Measurements from ENCODE around the gene NFKBIL1.
"Not testable (repeated sequence)": the region's sequence is repeated elsewhere in the genome, so short reads cannot be mapped to it uniquely, and the experiment has no call there.

The NFKBIL1 gene

GRCh38 chr6:31579546-31580437 is 32.4 kb downstream of the NFKBIL1 start:
- FAIRE-seq (no peak), DNase-seq (ENCODE audit: low spot score) (no peak)

DNA sequence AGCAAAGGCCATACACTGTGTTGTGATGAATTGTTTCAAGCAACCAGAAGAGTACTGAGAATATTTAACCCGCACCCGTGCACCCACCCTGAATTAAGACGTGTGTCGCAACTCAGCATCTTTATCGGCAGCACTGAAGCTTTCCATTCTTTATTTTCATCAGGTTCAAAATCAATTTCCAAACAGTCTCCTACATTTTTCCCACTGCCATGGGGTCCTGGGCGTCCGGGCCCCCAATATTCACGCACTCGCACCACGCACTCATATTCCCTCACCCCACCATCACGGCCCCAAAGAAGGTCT is 33.0 kb downstream of the NFKBIL1 start:
- DNase-seq (ENCODE audit: low spot score): no peak

GRCh38 chr6:31580807-31581433 is 33.5 kb downstream of the NFKBIL1 start:
- FAIRE-seq: no peak
- DNase-seq (ENCODE audit: low spot score): peak; percentile 92

More for the DNA sequence above, 33.0 kb downstream of the NFKBIL1 start:
- FAIRE-seq: no peak

DNA sequence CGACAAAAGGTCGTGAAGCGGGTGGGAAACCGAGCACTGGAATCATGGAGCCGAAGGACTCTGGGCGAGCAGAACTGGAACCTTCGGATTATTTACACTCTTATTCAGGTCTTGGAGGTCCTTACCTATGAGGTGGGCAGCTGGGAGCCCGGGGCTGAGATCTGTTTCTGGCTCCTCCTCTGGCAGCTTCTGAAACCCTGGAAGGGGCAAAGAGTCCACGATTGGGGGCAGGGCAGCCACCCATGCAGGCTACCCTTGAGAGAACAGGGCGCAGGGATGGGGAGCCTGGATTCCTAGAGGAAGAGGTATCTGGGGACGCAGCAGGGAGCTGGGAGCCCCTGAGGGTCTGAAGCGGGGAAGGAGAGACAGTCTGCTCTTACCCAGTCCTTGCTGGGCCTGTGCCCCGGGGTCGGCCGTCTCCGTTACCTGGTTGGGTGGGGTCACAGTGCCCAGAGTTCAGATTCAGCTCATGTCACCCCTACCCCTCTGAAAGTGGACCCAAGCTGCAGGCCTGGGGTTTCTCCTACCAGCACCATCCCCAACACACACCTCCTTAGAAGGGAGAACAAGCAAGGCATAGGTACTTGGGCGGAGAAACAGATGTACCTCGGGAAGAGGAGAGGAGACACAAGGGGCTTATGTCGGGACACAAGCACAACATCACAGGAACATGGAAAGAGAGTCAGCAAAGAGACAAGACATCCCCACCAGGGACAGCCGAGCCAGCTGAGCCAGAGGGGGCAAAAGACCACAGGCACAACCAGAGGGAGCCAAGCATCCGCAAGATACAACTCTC is 34.2 kb downstream of the NFKBIL1 start:
- FAIRE-seq (no peak), DNase-seq (ENCODE audit: low spot score) (no peak)

- FAIRE-seq (no peak), DNase-seq (ENCODE audit: low spot score) (no peak)
These were observed 34.8 kb downstream of the NFKBIL1 start, which contains the start of gene LTB for GRCh38 chr6:31582230-31582643. LTB (minus strand) TSS chr6:31582424; CDS start chr6:31582417, 7 bp downstream.

DNA sequence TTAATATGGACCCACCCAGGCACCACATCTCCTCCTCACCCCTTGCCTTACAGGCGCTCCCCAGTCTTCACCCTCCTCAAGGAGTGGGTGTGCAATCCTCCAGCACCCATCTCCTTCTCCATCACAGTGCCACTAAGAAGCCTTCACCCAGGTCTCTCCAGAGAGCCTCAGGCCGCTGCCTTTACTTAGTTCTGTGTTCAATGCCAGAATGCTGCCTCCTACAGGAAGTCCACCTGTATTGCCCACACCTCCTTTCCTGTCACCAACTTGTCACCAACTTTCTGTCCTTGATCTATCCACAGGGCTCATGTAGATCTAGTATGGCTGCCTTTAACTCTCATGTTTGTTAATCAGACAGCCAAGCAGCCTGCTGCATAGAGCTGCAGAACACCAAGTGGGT is 38.1 kb downstream of the NFKBIL1 start:
- no peak for DNase-seq (ENCODE audit: low spot score)
- FAIRE-seq: no peak

GRCh38 chr6:31586008-31586407 is 38.6 kb downstream of the NFKBIL1 start, which contains the start of gene LST1:
LST1 (plus strand) TSS chr6:31586277; CDS start chr6:31587300, 1,023 bp downstream.
- FAIRE-seq: no peak
- DNase-seq (ENCODE audit: low spot score): no peak

DNA sequence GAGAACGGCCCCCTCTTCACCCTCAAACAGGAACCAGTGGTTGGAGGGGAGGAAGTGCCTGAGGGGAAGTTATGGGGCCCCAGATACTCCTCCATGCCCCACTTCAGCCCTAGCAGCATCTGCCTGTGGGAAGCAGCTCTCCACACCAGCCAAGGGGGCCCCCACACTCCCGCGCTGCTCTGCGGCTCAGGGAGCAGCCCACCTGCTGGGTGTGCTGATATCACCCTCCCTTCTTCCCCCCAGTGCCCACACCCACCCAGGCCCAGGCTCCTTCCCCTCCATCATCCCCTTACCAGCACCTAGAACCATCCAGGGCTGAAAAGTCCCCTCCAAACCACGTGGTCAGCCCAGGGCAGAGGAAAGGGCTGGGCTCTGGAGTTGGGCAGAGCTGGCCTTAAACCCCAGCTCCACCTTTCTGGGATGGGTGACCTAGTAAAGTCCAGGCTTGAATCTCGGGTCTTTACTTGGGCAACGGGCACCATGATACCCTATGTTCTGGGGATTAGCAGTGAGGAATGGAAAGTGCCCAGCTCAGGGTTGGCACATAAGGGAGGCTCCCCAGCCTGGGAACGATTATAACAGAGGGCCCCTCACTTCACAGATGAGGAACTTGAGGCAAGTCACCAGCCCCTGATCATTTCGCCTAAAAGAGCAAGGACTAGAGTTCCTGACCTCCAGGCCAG is 39.3 kb downstream of the NFKBIL1 start:
- DNase-seq (ENCODE audit: low spot score): no peak
- FAIRE-seq: no peak

DNA sequence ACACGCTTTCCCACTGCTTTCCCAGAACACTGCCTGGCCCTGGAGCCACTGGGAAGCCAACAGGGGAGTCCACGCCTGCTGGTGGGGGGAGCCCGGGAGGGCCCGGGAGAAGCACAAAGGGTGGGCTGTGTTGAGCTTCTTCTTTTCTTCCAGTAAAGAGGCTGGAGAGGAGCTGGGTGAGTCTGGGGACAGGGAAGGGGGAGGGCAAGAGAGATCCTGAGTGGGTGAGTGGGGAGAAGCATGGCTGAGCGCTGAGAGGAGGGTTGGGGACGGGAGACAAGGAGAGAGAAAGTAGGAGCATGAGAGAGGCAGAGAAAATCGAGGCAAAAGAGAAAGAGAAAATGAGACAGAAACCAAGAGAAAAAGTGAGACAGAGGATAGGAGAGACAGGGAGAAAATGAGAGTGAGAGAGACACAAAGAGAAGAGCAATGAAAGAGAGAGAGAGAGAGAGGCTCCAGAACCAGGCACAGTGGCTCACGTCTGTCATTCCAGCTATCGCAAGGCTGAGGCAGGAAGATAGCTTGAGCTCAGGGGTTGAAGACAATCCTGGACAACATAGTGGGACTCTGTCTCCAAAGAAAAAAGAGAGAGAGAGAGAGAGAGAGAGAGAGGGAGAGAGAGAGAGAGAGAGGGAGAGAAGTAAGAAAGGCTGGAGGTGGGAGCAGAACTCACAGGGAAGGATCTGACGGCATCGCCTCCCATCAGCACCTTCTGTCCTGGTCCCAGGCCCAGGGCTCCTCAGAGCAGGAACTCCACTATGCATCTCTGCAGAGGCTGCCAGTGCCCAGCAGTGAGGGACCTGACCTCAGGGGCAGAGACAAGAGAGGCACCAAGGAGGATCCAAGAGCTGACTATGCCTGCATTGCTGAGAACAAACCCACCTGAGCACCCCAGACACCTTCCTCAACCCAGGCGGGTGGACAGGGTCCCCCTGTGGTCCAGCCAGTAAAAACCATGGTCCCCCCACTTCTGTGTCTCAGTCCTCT is 40.7 kb downstream of the NFKBIL1 start:
- DNase-seq (ENCODE audit: low spot score) (no peak), FAIRE-seq (no peak)

DNA sequence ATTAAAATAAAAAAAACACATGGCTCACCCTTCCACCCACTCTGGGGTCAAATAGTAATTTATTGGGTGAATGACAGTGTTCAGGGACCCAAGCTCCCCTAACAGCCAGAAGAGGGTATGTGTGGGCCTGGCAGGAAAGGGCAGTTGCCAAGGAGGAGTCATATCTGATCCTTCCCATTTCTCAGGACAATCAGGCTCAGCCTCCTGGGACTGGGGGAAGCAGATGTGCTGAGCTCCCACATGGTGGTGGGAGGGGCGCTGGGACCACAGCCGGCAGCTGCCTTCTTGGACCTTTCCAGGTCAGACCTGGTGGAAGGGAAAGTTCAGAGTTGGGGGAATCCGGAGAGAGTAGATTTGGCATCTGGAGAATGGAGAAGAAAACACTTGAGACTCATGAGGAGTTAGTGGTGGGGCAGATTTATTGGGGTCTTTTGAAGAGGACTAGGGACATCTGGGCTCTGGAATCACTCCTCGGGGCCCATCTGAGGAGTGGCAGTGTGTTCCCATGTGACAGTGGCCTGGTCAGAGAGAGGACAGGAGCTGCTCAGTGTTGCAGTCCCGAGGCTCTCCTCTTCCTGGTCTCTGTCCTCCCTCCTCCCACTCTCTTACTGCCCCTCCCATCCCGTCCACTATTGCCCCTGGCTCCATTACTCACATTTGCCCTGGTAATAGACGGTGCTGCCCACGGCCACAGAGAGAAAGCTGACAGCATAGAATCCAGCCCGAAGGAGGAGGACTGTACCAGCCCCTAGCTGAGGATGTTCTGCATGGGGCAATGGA is 41.7 kb downstream of the NFKBIL1 start:
- FAIRE-seq (no peak), DNase-seq (ENCODE audit: low spot score) (no peak)

DNA sequence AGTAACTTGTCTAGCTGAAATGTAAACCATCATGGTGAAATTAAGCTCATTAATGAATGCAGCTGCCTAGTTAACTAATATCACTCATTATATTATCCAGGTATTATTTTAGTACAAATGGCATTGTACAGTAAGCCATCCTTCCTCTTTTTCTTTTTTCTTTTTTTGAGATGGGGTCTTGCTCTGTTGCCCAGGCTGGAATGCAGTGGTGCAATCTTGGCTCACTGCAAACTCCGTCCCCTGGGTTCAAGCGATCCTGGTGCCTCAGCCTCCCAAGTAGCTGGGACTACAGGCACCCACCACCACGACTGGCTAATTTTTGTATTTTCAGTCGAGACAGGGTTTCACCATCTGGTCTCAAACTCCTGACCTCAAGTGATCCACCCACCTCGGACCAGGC is 43.3 kb downstream of the NFKBIL1 start:
- DNase-seq (ENCODE audit: low spot score); FAIRE-seq: not testable (repeated sequence)

DNA sequence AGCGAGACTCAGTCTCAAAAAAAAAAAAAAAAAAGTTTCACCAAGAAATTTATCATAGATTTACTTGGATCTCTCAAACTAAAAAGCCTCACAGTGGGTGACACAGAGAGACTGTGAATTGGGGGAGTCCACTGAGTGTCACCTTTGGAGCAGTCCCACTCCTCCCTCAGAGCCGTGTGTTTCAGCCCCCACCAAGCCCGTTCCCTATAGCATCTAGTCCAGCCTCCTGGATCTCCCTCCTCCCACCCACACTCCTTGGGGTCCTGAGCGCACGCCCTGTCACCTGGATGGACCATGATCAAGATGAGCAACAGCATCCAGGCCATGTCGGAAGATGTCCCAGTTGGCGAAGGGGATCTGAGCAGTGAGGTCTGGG is 45.0 kb downstream of the NFKBIL1 start:
- FAIRE-seq (no peak), DNase-seq (ENCODE audit: low spot score) (no peak)

- no peak for DNase-seq (ENCODE audit: low spot score)
- no peak for FAIRE-seq
These were observed 49.6 kb downstream of the NFKBIL1 start for GRCh38 chr6:31597006-31597405.

DNA sequence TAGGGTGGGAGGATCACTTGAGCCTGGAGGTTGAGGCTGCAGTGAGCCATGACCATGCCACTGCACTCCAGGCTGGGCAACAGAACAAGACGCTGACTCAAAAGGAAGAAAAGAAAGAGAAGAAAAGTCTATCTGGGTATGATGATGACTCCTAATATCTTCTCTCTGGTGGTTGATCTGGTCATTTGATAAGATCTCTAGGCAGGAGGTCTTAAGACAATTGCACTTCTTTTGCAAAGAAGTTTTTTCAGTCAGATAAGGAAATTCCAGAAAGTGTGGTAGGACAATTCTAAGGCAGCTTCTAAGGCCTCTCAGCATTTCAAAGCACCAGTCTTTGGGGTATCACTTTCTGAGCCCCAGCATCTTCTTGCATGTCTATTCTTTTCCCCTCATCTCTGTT is 59.9 kb downstream of the NFKBIL1 start:
- no peak for DNase-seq (ENCODE audit: low spot score)
- no peak for FAIRE-seq

Measured in urothelium cell line (cell line).